ENCODE measurements around the gene BEX2. TPM values are rescaled to one million over a fixed set of nuclear protein-coding genes. Genes with fewer than 3 reads are reported as not detected.

Gene BEX2
- total and polyA plus RNA-seq, 12 donors = 0.37 to 5.4 (median 1.9) TPM; not detected in 1

- Histone ChIP-seq H3K4me1 (no peaks in the 10 kb centered on the region), H3K27ac (no peak overlapping the region), H3K9me3 (no peaks in the 10 kb centered on the region), H3K4me3 (no peak overlapping the region), H3K27me3 (peaks cover 0 to 84% (median 3%) of the 10 kb centered on the region in 7 donors), H3K36me3 (no peaks in the 10 kb centered on the region)
- DNase-seq (no peak), ATAC-seq (no peak)
- intact Hi-C loops (cut with DNase I) = no loop called here
- no peak for TF ChIP-seq CTCF (IDR thresholded peaks at IDR 0.05)
- 94 to 98% methylated on average over 4 of the region's 4 CpGs for WGBS, 2 donors
Observed at GRCh38 chrX:103274284-103274683, 36.5 kb downstream of the BEX2 start.

Other genes starting within 250 kb of the BEX2 start
- gene BEX1, start 246.8 kb downstream of the BEX2 start, total RNA-seq = 10 to 100 TPM in 1 of 10 donors, 1 to 10 TPM in 7, not detected in 2; 1.5 to 19.2 (median 3.2) TPM
- gene BEX1, start 246.8 kb downstream of the BEX2 start, polyA plus RNA-seq = 1 to 10 TPM; 2.6 to 3.7 TPM
- 1 to 10 TPM in 1 of 10 donors, under 1 TPM in 5, not detected in 4; 0.14 to 1.3 (median 0.40) TPM for gene NXF3, start 217.8 kb downstream of the BEX2 start, total RNA-seq
- 1 to 10 TPM in 1 of 2 donors, under 1 TPM in 1; 0.10 to 1.2 TPM for gene NXF3, start 217.8 kb downstream of the BEX2 start, polyA plus RNA-seq
- 10 to 100 TPM; 32.1 to 61.6 (median 46.3) TPM for gene BEX4, start 95.9 kb downstream of the BEX2 start, total RNA-seq
- 10 to 100 TPM; 34.7 to 38.2 TPM for gene BEX4, start 95.9 kb downstream of the BEX2 start, polyA plus RNA-seq
- gene TCEAL8, start 55.8 kb downstream of the BEX2 start, total RNA-seq = 10 to 100 TPM; 39.2 to 56.6 (median 51.9) TPM
- 10 to 100 TPM; 39.6 to 45.0 TPM for gene TCEAL8, start 55.8 kb downstream of the BEX2 start, polyA plus RNA-seq
- under 1 TPM in 5 of 10 donors, not detected in 5; 0.23 to 0.33 (median 0.28) TPM for gene TCEAL5, start 34.2 kb downstream of the BEX2 start, total RNA-seq
- gene TCEAL5, start 34.2 kb downstream of the BEX2 start, polyA plus RNA-seq = under 1 TPM; 0.23 to 0.37 TPM
- gene TCEAL7, start 19.2 kb upstream of the BEX2 start, total RNA-seq = 1 to 10 TPM; 2.0 to 5.3 (median 3.6) TPM
- gene TCEAL7, start 19.2 kb upstream of the BEX2 start, polyA plus RNA-seq = 1 to 10 TPM; 3.2 to 5.6 TPM
- 10 to 100 TPM; 14.8 to 46.0 (median 23.1) TPM for gene TCEAL9, start 45.5 kb upstream of the BEX2 start, total RNA-seq
- 10 to 100 TPM; 47.8 to 56.9 TPM for gene TCEAL9, start 45.5 kb upstream of the BEX2 start, polyA plus RNA-seq
- gene BEX3, start 65.5 kb upstream of the BEX2 start, total RNA-seq = 100 to 1,000 TPM; 108 to 158 (median 137) TPM
- gene BEX3, start 65.5 kb upstream of the BEX2 start, polyA plus RNA-seq = 10 to 100 TPM; 45.3 to 64.9 TPM
- under 1 TPM in 6 of 10 donors, not detected in 4; 0.15 to 0.41 (median 0.26) TPM for gene RAB40A, start 208.5 kb upstream of the BEX2 start, total RNA-seq
- under 1 TPM; 0.04 to 0.44 TPM for gene RAB40A, start 208.5 kb upstream of the BEX2 start, polyA plus RNA-seq

Data from heart right ventricle (tissue), 16 donors.